Neuronal stem cell (in vitro differentiated cells): ENCODE measurements around the gene SPARC.

Source experiments
- DNase-seq: peaks from one replicate; pipeline ENCODE4 v3.0.0-alpha.2; 2013; ENCODE audit warnings: low spot score
- H2AFZ ChIP-seq: one replicate; pipeline ENCODE4 v1.6.1; 2013; ENCODE audit warnings: mild to moderate bottlenecking, low read length, inconsistent platforms
- H2AK5ac ChIP-seq: 2 replicates; pipeline ENCODE4 v1.6.1; 2013; ENCODE audit warnings: low read depth, mild to moderate bottlenecking, inconsistent platforms, low read length, moderate library complexity, mixed read lengths
- H2BK120ac ChIP-seq: 2 replicates; pipeline ENCODE4 v1.6.1; 2013; ENCODE audit warnings: low read depth, mild to moderate bottlenecking, inconsistent platforms, low read length, moderate library complexity, mixed read lengths
- H2BK12ac ChIP-seq: one replicate; pipeline ENCODE4 v1.6.1; 2013; ENCODE audit warnings: low read length, inconsistent platforms
- H2BK15ac ChIP-seq: 2 replicates; pipeline ENCODE4 v1.6.1; 2013; ENCODE audit warnings: mild to moderate bottlenecking, low read length, inconsistent platforms, mixed read lengths
- H2BK5ac ChIP-seq: one replicate; pipeline ENCODE4 v1.6.1; 2013; ENCODE audit warnings: inconsistent platforms, mild to moderate bottlenecking, low read length, moderate library complexity
- H3K14ac ChIP-seq: one replicate; pipeline ENCODE4 v1.6.1; 2013; ENCODE audit warnings: low read length, inconsistent platforms
- H3K18ac ChIP-seq: 2 replicates; pipeline ENCODE4 v1.6.1; 2013; ENCODE audit warnings: low read length, inconsistent platforms
- H3K23ac ChIP-seq: 2 replicates; pipeline ENCODE4 v1.6.1; 2013; ENCODE audit warnings: low read depth, mild to moderate bottlenecking, mixed read lengths, low read length, inconsistent platforms; ENCODE audit not compliant: poor library complexity
- H3K27ac ChIP-seq: replicated peaks from 3 replicates; pipeline ENCODE4 v1.5.1; 2013; ENCODE audit warnings: low read length, inconsistent platforms
- H3K27me3 ChIP-seq, 3 experiments: 2 replicates each; pipeline ENCODE4 v1.6.1; 2013; ENCODE audit warnings: low read length in 3 of 3, mild to moderate bottlenecking in 2 of 3, inconsistent platforms in 1 of 3, low read depth in 1 of 3, mixed read lengths in 1 of 3, moderate library complexity in 1 of 3; ENCODE audit not compliant: control insufficient read depth in 3 of 3, insufficient read depth in 3 of 3
- H3K36me3 ChIP-seq, 2 donors: replicated peaks in 1 of 2; 2 replicates each; pipeline ENCODE4 v1.6.1; 2013; ENCODE audit warnings: low read length in 2 of 2; ENCODE audit not compliant: control insufficient read depth in 2 of 2, insufficient read depth in 2 of 2
- H3K4ac ChIP-seq: 2 replicates; pipeline ENCODE4 v1.6.1; 2013; ENCODE audit warnings: inconsistent platforms, mild to moderate bottlenecking, low read length, moderate library complexity
- H3K4me1 ChIP-seq, 2 donors: 1 replicate in 1 of 2; 2 replicates in 1 of 2; pipeline ENCODE4 v1.6.1; 2013; ENCODE audit warnings: low read length in 2 of 2, low read depth in 1 of 2; ENCODE audit not compliant: control insufficient read depth in 2 of 2, insufficient read depth in 1 of 2
- H3K4me2 ChIP-seq: one replicate; pipeline ENCODE4 v1.6.1; 2013; ENCODE audit warnings: mild to moderate bottlenecking, low read length, inconsistent platforms; ENCODE audit not compliant: insufficient read depth, poor library complexity, severe bottlenecking
- H3K4me3 ChIP-seq, 2 donors: 2 replicates each; pipeline ENCODE4 v1.5.1; 2013; ENCODE audit warnings: low read length in 2 of 2, mild to moderate bottlenecking in 2 of 2, inconsistent platforms in 1 of 2, moderate library complexity in 1 of 2
- H3K79me1 ChIP-seq: one replicate; pipeline ENCODE4 v1.6.1; 2013; ENCODE audit warnings: low read depth, mild to moderate bottlenecking, inconsistent platforms, low read length, moderate library complexity
- H3K9ac ChIP-seq: one replicate; pipeline ENCODE4 v1.6.1; 2013; ENCODE audit warnings: mild to moderate bottlenecking, low read depth, low read length, inconsistent platforms; ENCODE audit not compliant: poor library complexity
- H3K9me3 ChIP-seq, 2 donors: replicated peaks in 1 of 2; 2 replicates each; pipeline versions ENCODE3 to v1.6.1; 2013; ENCODE audit warnings: low read length in 2 of 2, mild to moderate bottlenecking in 2 of 2, inconsistent platforms in 1 of 2, low read depth in 1 of 2, mixed read lengths in 1 of 2, moderate library complexity in 1 of 2; ENCODE audit not compliant: control insufficient read depth in 2 of 2, insufficient read depth in 1 of 2
- H4K8ac ChIP-seq: one replicate; pipeline ENCODE4 v1.6.1; 2013; ENCODE audit warnings: low read depth, mild to moderate bottlenecking, inconsistent platforms, low read length, moderate library complexity
- H4K91ac ChIP-seq: one replicate; pipeline ENCODE4 v1.6.1; 2013; ENCODE audit warnings: low read length, low read depth, mild to moderate bottlenecking, inconsistent platforms; ENCODE audit not compliant: poor library complexity
- WGBS, 2 donors: extraction: QIAGEN DNeasy Blood & Tissue Kit; methylation state at CpG; one replicate each; pipeline ENCODE4 v1.1.7; 2013; ENCODE audit warnings: missing lambda C conversion rate in 2 of 2, mixed read lengths in 1 of 2; ENCODE audit not compliant: insufficient read length in 2 of 2, insufficient replicate concordance in 1 of 2; ENCODE audit errors: extremely low coverage in 2 of 2; 5-methylcytosine and 5-hydroxymethylcytosine counted together

Gene SPARC

DNA sequence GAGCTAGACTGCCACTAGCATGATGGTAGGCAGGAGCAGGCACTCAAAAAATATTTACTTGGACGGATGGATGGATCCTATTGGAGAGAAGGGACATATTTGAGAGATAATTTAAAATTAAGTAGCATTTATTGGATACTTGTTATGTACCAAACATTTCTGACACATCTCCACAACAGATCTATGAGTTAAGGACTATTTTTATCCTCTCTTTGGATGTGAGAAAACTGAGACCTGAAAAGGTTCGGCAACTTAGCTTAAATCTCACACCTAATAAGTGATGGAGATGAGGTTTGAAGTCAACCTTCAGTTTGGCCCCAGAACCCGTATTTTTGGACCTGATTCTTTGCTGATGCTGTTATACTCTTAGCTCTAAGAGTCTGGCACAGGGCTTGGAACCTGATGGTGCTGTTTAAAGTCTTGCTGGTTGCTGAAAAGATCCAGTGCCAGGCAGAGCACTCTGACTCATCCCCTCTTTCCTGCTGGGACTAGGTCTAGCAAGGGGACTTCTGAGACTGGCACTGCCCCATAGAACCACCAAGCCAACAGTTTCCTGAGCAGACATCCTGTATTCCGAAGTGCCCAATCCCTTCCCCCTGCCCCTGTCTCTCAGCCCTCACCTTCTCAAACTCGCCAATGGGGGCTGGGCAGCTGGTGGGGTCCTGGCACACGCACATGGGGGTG, 15.6 kb downstream of the SPARC start:
- Histone ChIP-seq H2BK15ac (no peak overlapping the region), H3K36me3 (peaks cover 63 to 99% of the 10 kb centered on the region in 2 donors), H3K23ac (no peak overlapping the region), H2AK5ac (no peak overlapping the region), H3K27ac (no peak overlapping the region), H2BK12ac (no peak overlapping the region), H3K18ac (no peak overlapping the region), H3K4me2 (no peak overlapping the region), H2AFZ (no peak overlapping the region), H2BK120ac (no peak overlapping the region), H3K79me1 (no peaks in the 10 kb centered on the region), H4K8ac (no peak overlapping the region), H3K4me3 (no peak overlapping the region), H2BK5ac (no peak overlapping the region), H3K14ac (no peak overlapping the region), H3K9ac (peak overlapping the region; percentile 73), H3K27me3 (no peaks in the 10 kb centered on the region), H3K4ac (no peak overlapping the region), H3K9me3 (no peaks in the 10 kb centered on the region), H4K91ac (no peak overlapping the region), H3K4me1 (peaks cover 3% of the 10 kb centered on the region in 2 donors)
- no peak for DNase-seq
- no CpG with 5 or more reads among the region's 6 CpGs for WGBS, 2 donors

DNA sequence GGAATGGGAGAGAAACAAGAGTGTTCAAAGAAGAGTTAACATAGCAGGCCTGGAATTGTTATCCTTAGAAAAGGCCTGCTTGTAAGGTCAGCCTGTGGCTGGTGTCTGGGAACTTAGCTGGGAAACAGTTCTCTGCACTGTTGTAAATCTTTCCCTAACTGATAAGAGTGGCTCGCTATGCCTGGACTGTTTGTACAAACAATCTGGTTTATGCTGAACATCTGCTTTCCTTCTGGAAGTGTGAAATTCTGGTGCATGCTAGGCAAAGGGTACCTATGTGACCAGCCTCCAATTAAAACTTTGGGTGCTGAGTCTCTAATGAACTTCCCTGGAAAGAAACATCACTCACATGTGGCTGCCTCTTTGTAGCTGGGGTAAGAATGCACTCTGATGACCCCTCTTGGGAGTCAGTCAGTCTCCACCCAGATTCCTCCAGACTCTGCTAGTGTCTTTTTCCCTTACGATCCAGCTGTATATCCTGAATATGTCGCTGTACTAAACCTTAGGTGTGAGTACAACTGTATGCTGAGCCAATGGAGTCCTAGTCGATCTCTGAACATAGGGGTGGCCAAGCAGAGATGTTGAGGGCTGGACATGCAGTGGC, 16.5 kb downstream of the SPARC start:
- no CpG with 5 or more reads among the region's 4 CpGs for WGBS, 2 donors
- H3K9ac ChIP-seq = no peak overlapping the region
- H2BK120ac ChIP-seq = no peak overlapping the region
- H3K4me3 ChIP-seq = no peak overlapping the region
- no peak overlapping the region for H3K18ac ChIP-seq
- no peaks in the 10 kb centered on the region for H3K27me3 ChIP-seq
- no peak overlapping the region for H3K27ac ChIP-seq
- H3K4me1 ChIP-seq = no peaks in the 10 kb centered on the region
- H4K91ac ChIP-seq = no peak overlapping the region
- no peak overlapping the region for H4K8ac ChIP-seq
- H3K4ac ChIP-seq = no peak overlapping the region
- H3K9me3 ChIP-seq = no peaks in the 10 kb centered on the region
- no peak overlapping the region for H3K4me2 ChIP-seq
- no peak overlapping the region for H2BK5ac ChIP-seq
- H3K79me1 ChIP-seq = no peaks in the 10 kb centered on the region
- no peak overlapping the region for H2AFZ ChIP-seq
- H3K36me3 ChIP-seq = peaks cover 72 to 99% of the 10 kb centered on the region in 2 donors
- no peak overlapping the region for H2BK15ac ChIP-seq
- no peak for DNase-seq
- H2AK5ac ChIP-seq = no peak overlapping the region
- no peak overlapping the region for H3K14ac ChIP-seq
- H2BK12ac ChIP-seq = no peak overlapping the region
- H3K23ac ChIP-seq = no peak overlapping the region

GRCh38 chr5:151667083-151667482, 19.6 kb downstream of the SPARC start:
- H3K18ac ChIP-seq = no peak overlapping the region
- no peaks in the 10 kb centered on the region for H3K9me3 ChIP-seq
- no peak overlapping the region for H3K27ac ChIP-seq
- H3K4ac ChIP-seq = no peak overlapping the region
- H3K14ac ChIP-seq = no peak overlapping the region
- no peak overlapping the region for H4K91ac ChIP-seq
- DNase-seq = no peak
- H3K27me3 ChIP-seq = no peaks in the 10 kb centered on the region
- no peak overlapping the region for H3K4me2 ChIP-seq
- H3K4me3 ChIP-seq = no peak overlapping the region
- H3K4me1 ChIP-seq = no peaks in the 10 kb centered on the region
- H2BK120ac ChIP-seq = no peak overlapping the region
- no peak overlapping the region for H2AK5ac ChIP-seq
- no peak overlapping the region for H2BK5ac ChIP-seq
- no peak overlapping the region for H2BK12ac ChIP-seq
- no peak overlapping the region for H3K23ac ChIP-seq
- H4K8ac ChIP-seq = no peak overlapping the region
- H2AFZ ChIP-seq = no peak overlapping the region
- WGBS, 2 donors = no CpG with 5 or more reads among the region's 7 CpGs
- H3K79me1 ChIP-seq = no peaks in the 10 kb centered on the region
- peaks cover 76 to 99% of the 10 kb centered on the region in 2 donors for H3K36me3 ChIP-seq
- no peak overlapping the region for H3K9ac ChIP-seq
- no peak overlapping the region for H2BK15ac ChIP-seq

DNA sequence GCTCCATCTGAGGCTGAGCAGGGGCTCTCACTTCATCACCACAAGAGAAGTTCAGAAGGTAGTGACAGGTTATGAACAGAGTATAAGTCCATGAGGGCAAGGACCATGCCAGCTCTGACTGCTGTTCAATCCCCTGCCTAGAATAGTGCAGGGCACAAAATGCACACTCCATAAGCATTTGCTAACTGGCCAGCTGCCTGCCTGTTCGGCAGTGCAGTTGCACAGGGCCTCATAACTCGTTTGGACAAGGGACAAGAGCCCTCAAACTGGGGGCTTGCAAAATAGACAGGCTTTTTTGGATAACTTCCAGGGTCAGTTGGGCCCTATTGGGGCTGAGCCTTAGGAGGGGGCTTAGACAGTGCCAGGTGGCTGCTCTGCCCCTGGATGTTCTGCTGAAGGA, 21.1 kb downstream of the SPARC start:
- H2BK5ac ChIP-seq = no peak overlapping the region
- WGBS, 2 donors = no CpG with 5 or more reads among the region's 2 CpGs
- no peak overlapping the region for H3K18ac ChIP-seq
- no peak overlapping the region for H3K4me2 ChIP-seq
- no peak overlapping the region for H2AFZ ChIP-seq
- no peak for DNase-seq
- no peak overlapping the region for H3K4me3 ChIP-seq
- H3K14ac ChIP-seq = no peak overlapping the region
- H3K27me3 ChIP-seq = no peaks in the 10 kb centered on the region
- H2BK120ac ChIP-seq = no peak overlapping the region
- H2BK12ac ChIP-seq = no peak overlapping the region
- no peak overlapping the region for H3K4ac ChIP-seq
- H3K9me3 ChIP-seq = no peaks in the 10 kb centered on the region
- H3K27ac ChIP-seq = no peak overlapping the region
- H4K91ac ChIP-seq = no peak overlapping the region
- H3K79me1 ChIP-seq = no peaks in the 10 kb centered on the region
- H3K4me1 ChIP-seq = no peaks in the 10 kb centered on the region
- H4K8ac ChIP-seq = no peak overlapping the region
- no peak overlapping the region for H3K9ac ChIP-seq
- H2AK5ac ChIP-seq = no peak overlapping the region
- no peak overlapping the region for H3K23ac ChIP-seq
- H3K36me3 ChIP-seq = peaks cover 65 to 98% of the 10 kb centered on the region in 2 donors
- no peak overlapping the region for H2BK15ac ChIP-seq
